ENCODE measurements around the gene ZBTB47.

- TF ChIP-seq CTCF (IDR thresholded peaks at IDR 0.05; ENCODE audit: poor library complexity) (no peak), EZH2phosphoT487 (IDR thresholded peaks at IDR 0.05; ENCODE audit: low read depth, severe bottlenecking, unreplicated experiment) (no peak)
Measured at GRCh38 chr3:42652611-42653302, 740 bp upstream of the ZBTB47 start.

Measured in hepatocyte (in vitro differentiated cells).